Measurements from ENCODE around the gene TBR1.

The TBR1 gene

DNA sequence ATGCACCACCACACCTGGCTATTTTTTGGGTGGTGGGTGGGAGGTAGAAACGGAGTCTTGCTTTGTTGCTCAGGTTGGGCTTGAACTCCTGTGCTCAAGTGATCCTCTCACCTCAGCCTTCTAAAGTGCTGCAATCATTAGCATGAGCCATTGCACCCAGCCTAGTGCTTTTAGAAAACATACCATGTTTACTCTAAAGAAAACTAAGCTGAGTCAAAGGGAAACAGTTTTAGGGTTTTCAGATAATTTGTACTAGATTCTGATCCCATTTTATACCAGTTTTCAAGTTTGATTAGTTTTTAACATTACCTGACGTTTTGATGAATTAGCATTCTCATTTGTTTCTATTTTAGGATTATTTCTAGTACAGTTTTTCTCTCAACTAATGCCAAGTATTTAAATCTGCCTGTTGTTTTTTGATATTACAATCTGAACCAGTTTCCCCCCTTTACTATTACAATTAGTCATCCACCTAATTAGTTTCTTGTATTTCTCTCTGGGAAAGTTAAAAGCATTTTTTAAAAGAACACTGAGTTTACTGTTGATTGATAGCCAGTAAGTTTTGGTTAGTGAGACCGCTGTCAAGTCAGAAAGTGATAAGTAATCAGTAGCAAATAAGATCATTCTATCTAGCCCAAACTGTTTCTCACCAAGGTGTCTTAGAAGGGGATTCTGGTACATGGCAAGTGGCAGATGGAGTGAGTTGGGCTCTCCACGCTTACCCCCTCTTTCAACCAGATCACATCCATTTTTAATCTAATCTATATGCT is 24.2 kb upstream of the TBR1 start:
- H3K27ac ChIP-seq = no peak overlapping the region
- TF ChIP-seq ZFX (IDR thresholded peaks at IDR 0.05) = no peak
- TF ChIP-seq, protein P1, sequence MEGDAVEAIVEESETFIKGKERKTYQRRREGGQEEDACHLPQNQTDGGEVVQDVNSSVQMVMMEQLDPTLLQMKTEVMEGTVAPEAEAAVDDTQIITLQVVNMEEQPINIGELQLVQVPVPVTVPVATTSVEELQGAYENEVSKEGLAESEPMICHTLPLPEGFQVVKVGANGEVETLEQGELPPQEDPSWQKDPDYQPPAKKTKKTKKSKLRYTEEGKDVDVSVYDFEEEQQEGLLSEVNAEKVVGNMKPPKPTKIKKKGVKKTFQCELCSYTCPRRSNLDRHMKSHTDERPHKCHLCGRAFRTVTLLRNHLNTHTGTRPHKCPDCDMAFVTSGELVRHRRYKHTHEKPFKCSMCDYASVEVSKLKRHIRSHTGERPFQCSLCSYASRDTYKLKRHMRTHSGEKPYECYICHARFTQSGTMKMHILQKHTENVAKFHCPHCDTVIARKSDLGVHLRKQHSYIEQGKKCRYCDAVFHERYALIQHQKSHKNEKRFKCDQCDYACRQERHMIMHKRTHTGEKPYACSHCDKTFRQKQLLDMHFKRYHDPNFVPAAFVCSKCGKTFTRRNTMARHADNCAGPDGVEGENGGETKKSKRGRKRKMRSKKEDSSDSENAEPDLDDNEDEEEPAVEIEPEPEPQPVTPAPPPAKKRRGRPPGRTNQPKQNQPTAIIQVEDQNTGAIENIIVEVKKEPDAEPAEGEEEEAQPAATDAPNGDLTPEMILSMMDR (conservative IDR thresholded peaks at IDR 0.05) = no peak

DNA sequence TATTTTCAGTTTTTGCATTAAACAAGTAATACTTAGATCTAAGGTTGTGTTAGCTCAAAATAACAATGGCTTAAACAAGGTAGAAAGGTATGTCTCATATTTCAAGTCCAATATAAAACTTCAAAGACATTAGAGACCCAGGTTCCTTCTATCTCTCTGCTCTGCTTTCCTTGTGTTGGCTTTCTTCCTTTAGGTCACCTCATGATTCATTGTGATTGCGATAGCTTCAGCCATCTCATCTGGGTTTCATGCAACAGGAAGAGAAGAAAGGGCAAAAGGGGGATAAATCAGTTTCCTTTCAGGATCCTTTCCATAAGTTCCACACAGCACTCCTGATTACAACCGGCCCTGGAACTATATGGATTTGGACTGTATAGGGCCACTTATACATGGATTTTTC is 16.0 kb upstream of the TBR1 start:
- H3K27ac ChIP-seq = no peak overlapping the region
- TF ChIP-seq, protein P1 (conservative IDR thresholded peaks at IDR 0.05) = no peak
- no peak for TF ChIP-seq ZFX (IDR thresholded peaks at IDR 0.05)

DNA sequence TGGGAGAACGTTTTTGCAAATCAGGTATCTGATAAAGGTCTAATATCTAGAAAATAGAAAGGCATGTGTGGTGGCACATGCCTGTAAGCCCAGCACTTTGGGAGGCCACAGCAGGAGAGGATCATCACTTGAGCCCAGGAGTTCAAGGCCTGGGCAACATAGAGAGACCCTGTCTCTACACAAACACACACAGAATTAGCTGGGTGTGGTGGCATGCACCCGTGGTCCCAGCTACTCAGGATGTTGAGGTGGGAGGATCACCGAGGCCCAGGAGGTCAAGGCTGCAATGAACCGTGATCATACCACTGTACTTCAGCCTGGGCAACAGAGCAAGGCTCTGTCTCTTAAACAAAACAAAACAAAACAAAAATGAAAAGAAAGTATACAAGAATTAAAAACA is 13.8 kb upstream of the TBR1 start:
- TF ChIP-seq, protein P1 (conservative IDR thresholded peaks at IDR 0.05) = no peak
- no peak for TF ChIP-seq ZFX (IDR thresholded peaks at IDR 0.05)
- H3K27ac ChIP-seq = no peak overlapping the region

DNA sequence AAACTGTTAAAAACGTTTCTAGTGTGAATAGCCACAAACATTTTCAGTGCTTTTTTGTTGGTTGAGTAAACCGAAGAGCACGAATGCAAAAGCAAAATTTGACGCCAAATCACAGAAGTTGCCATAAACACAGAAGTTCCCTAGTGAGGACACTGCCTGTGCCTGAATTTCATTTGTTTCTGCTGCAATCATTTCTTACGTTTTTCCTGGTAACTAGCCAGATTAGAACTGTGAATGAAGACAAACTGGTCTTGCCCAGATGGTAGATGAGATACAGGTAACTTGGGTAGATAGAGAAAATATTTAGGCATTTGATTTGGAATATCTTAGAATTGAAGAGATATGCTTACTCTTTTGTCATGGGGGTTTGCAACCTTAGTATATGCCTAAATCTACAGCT is 9.8 kb upstream of the TBR1 start:
- H3K27ac ChIP-seq = no peak overlapping the region
- TF ChIP-seq, protein P1 (conservative IDR thresholded peaks at IDR 0.05) = no peak
- TF ChIP-seq ZFX (IDR thresholded peaks at IDR 0.05) = no peak

DNA sequence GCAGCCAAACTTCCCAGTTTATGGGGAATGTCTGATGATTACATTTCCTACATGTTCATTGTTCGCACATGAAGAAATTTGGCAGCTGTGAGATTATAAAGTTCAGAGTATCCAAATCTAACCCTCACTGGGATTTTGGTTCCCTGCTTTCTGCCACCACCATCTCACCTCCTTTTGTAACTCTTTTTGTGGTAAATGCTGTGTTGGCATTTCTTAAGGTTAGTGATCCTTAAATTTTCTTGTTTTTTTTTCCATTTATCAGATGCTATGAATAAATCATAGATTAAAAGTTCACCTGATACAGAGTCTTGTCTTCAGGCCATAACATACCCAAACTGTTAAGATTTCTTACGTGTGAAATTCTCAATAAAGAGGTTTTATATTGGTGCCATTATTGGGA is 8.5 kb upstream of the TBR1 start:
- TF ChIP-seq, protein P1 (conservative IDR thresholded peaks at IDR 0.05) = no peak
- TF ChIP-seq ZFX (IDR thresholded peaks at IDR 0.05) = no peak
- no peak overlapping the region for H3K27ac ChIP-seq

DNA sequence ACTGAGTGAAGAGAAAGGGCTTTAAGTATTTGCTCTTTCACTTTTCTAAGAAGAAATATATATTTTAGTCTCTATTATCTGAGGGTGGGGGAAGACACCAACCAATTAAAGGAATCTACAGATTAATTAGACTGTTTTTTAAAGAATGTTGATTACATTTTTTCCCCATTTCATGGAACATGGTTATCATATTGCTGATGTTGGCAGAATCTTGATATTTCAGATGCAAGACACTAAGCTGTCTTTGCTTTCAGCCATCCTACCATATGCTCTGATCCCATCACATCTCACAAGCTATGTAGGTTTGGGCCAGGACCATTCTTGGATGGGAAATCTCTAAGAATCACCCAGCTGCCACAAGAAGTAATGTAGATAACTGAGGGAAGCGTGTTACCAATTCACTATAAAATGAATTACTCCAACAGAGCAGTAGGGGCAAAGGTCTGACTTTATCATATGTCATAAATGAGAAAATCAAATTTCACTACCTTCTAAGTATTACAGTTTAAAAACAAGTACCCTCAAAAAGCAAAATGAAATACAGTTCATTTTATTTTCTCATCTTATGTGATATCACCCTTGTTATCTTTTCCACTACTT is 6.7 kb upstream of the TBR1 start:
- TF ChIP-seq, protein P1 (conservative IDR thresholded peaks at IDR 0.05) = no peak
- TF ChIP-seq ZFX (IDR thresholded peaks at IDR 0.05) = no peak

DNA sequence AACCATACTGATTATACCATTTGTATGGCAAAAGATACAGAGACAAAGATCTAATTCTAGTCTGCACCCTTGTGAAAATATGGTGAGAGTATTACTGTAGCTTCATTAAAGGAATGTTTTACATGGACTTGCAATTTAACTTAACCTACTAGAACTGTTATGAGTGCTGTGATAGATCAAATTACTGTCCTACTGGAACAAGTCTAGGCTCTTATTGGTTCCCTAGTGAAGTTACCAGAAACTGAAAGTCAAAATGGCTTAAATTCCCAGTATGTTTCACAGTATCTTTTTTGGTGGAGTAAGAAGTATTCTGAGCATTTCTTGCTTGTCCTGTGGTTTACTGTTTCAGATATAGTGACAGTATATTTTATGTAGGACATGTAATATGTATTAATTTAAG is 3.8 kb upstream of the TBR1 start:
- TF ChIP-seq ZFX (IDR thresholded peaks at IDR 0.05) = no peak
- TF ChIP-seq, protein P1 (conservative IDR thresholded peaks at IDR 0.05) = no peak
- no peak overlapping the region for H3K27ac ChIP-seq

More for the DNA sequence above, 6.7 kb upstream of the TBR1 start:
- no peak overlapping the region for H3K27ac ChIP-seq
